Measurements from ENCODE around the gene GRIFIN.
"Not testable (repeated sequence)": the region's sequence is repeated elsewhere in the genome, so short reads cannot be mapped to it uniquely, and the experiment has no call there.

GRIFIN gene

GRCh38 chr7:2478399-2478785, 2.2 kb upstream of the GRIFIN start:
- peak; percentile 31 for DNase-seq (ENCODE audit: low spot score)

- peak; percentile 49 for DNase-seq (ENCODE audit: low spot score)
Measured at GRCh38 chr7:2477447-2478398, 1.5 kb upstream of the GRIFIN start.

- no peak for DNase-seq (ENCODE audit: low spot score)
Measured at GRCh38 chr7:2476776-2477446, 713 bp upstream of the GRIFIN start.

GRCh38 chr7:2475678-2476015, 551 bp downstream of the GRIFIN start:
- DNase-seq (ENCODE audit: low spot score): no peak

- DNase-seq (ENCODE audit: low spot score): no peak
Measured at GRCh38 chr7:2474813-2475677, 1.2 kb downstream of the GRIFIN start.

GRCh38 chr7:2474224-2474623, 2.0 kb downstream of the GRIFIN start:
- no peak for DNase-seq (ENCODE audit: low spot score)

GRCh38 chr7:2473496-2474180, 2.6 kb downstream of the GRIFIN start:
- no peak for DNase-seq (ENCODE audit: low spot score)

- DNase-seq (ENCODE audit: low spot score): no peak
Measured at GRCh38 chr7:2472739-2473138, 3.5 kb downstream of the GRIFIN start.

GRCh38 chr7:2471396-2471795, 4.8 kb downstream of the GRIFIN start:
- DNase-seq (ENCODE audit: low spot score): no peak

- no peak for DNase-seq (ENCODE audit: low spot score)
Measured at GRCh38 chr7:2471022-2471329, 5.2 kb downstream of the GRIFIN start.

GRCh38 chr7:2470204-2471021, 5.8 kb downstream of the GRIFIN start:
- DNase-seq (ENCODE audit: low spot score): no peak

GRCh38 chr7:2469460-2470203, 6.6 kb downstream of the GRIFIN start:
- DNase-seq (ENCODE audit: low spot score): not testable (repeated sequence)

GRCh38 chr7:2468227-2468626, 8.0 kb downstream of the GRIFIN start:
- DNase-seq (ENCODE audit: low spot score): no peak

GRCh38 chr7:2466675-2467074, 9.5 kb downstream of the GRIFIN start:
- DNase-seq (ENCODE audit: low spot score): no peak

- peak; percentile 76 for DNase-seq (ENCODE audit: low spot score)
Measured at GRCh38 chr7:2465928-2466327, 10.3 kb downstream of the GRIFIN start.

GRCh38 chr7:2462731-2463130, 13.5 kb downstream of the GRIFIN start:
- DNase-seq (ENCODE audit: low spot score): no peak

GRCh38 chr7:2461268-2462026, 14.8 kb downstream of the GRIFIN start:
- DNase-seq (ENCODE audit: low spot score): no peak

GRCh38 chr7:2460641-2461040, 15.6 kb downstream of the GRIFIN start:
- DNase-seq (ENCODE audit: low spot score): peak; percentile 78

- DNase-seq (ENCODE audit: low spot score): no peak
Measured at GRCh38 chr7:2460188-2460587, 16.0 kb downstream of the GRIFIN start.

GRCh38 chr7:2459674-2460073, 16.5 kb downstream of the GRIFIN start:
- no peak for DNase-seq (ENCODE audit: low spot score)

All from globus pallidus (tissue), 1 donor.